ENCODE results near the gene RPUSD2.

Gene RPUSD2

GRCh38 chr15:40569129-40569953 is at the start of gene RPUSD2:
Gene RPUSD2 (plus strand): TSS chr15:40569299. CDS start chr15:40569338, 39 bp downstream.
- peak; percentile 90 for DNase-seq

GRCh38 chr15:40523611-40524010 is 45.5 kb upstream of the RPUSD2 start:
- DNase-seq, result no peak

- no peak for DNase-seq
Measured at GRCh38 chr15:40525855-40526254, 43.2 kb upstream of the RPUSD2 start.

- no peak for DNase-seq
Measured at GRCh38 chr15:40528801-40529200, 40.3 kb upstream of the RPUSD2 start.

GRCh38 chr15:40533763-40534364 is 35.2 kb upstream of the RPUSD2 start:
- DNase-seq, result no peak

- no peak for DNase-seq
Measured at GRCh38 chr15:40534371-40534770, 34.7 kb upstream of the RPUSD2 start.

GRCh38 chr15:40536501-40536900 is 32.6 kb upstream of the RPUSD2 start:
- no peak for DNase-seq

- DNase-seq, result no peak
Measured at GRCh38 chr15:40538976-40539375, 30.1 kb upstream of the RPUSD2 start.

- DNase-seq, result no peak
Measured at GRCh38 chr15:40543082-40543481, 26.0 kb upstream of the RPUSD2 start.

- no peak for DNase-seq
Measured at GRCh38 chr15:40543631-40544294, 25.3 kb upstream of the RPUSD2 start.

GRCh38 chr15:40545457-40545856 is 23.6 kb upstream of the RPUSD2 start:
- DNase-seq, result no peak

GRCh38 chr15:40548610-40549009 is 20.5 kb upstream of the RPUSD2 start:
- no peak for DNase-seq

- no peak for DNase-seq
Measured at GRCh38 chr15:40549894-40550293, 19.2 kb upstream of the RPUSD2 start.

- DNase-seq, result no peak
Measured at GRCh38 chr15:40550341-40551037, 18.6 kb upstream of the RPUSD2 start.

GRCh38 chr15:40554161-40554525 is 15.0 kb upstream of the RPUSD2 start:
- DNase-seq, result no peak

- no peak for DNase-seq
Measured at GRCh38 chr15:40555876-40556275, 13.2 kb upstream of the RPUSD2 start.

- no peak for DNase-seq
Measured at GRCh38 chr15:40558952-40559742, 10.0 kb upstream of the RPUSD2 start.

GRCh38 chr15:40562691-40563090 is 6.4 kb upstream of the RPUSD2 start:
- no peak for DNase-seq

GRCh38 chr15:40563426-40563825 is 5.7 kb upstream of the RPUSD2 start:
- DNase-seq, result no peak

GRCh38 chr15:40564591-40565332 is 4.3 kb upstream of the RPUSD2 start, which contains the start of gene CCDC32:
Gene CCDC32 (minus strand): TSS chr15:40565042. CDS start chr15:40563015, 2,027 bp downstream.
- DNase-seq, result peak; percentile 90

All from activated CD4-positive, CD25-positive, alpha-beta regulatory T cell treated with anti-CD3 and anti-CD28 coated beads, Interleukin-2, amount 50 U/mL, for 72 hours (primary cell).